Stimulated activated CD4-positive, alpha-beta T cell treated with anti-CD3 and anti-CD28 coated beads, TNF-alpha, amount 100 ng/mL, for 1 hour (primary cell): ENCODE results near the gene ABI3.
"Not testable (repeated sequence)": the region's sequence is repeated elsewhere in the genome, so short reads cannot be mapped to it uniquely, and the experiment has no call there.

Experiments used
- DNase-seq, 3 donors: peaks; one replicate each; pipeline ENCODE4 v3.0.0-alpha.2; 2020; ENCODE audit warnings: low read depth in 3 of 3, low spot score in 1 of 3

Gene ABI3

GRCh38 chr17:49210158-49211029 lies at the start of gene ABI3, which contains the start of gene GNGT2:
TSS of gene ABI3 (plus strand) at chr17:49210707. CDS start at chr17:49210725, 18 bp downstream.
TSS of gene GNGT2 (minus strand) at chr17:49210574. CDS start at chr17:49207422, 3,152 bp downstream.
- DNase-seq = no peak

- DNase-seq = no peak
These were observed 47.6 kb upstream of the ABI3 start for GRCh38 chr17:49162866-49163265.

- no peak for DNase-seq
These were observed 45.4 kb upstream of the ABI3 start for GRCh38 chr17:49165143-49165542.

- no peak for DNase-seq
These were observed 41.8 kb upstream of the ABI3 start for GRCh38 chr17:49168706-49169105.

GRCh38 chr17:49170216-49170615 lies 40.3 kb upstream of the ABI3 start:
- DNase-seq = no peak

GRCh38 chr17:49170711-49171110 lies 39.8 kb upstream of the ABI3 start:
- not testable (repeated sequence) for DNase-seq

- DNase-seq = not testable (repeated sequence)
These were observed 34.5 kb upstream of the ABI3 start for GRCh38 chr17:49175978-49176377.

GRCh38 chr17:49180303-49180702 lies 30.2 kb upstream of the ABI3 start:
- DNase-seq = peak; percentile 2 to 49 (median 30)

GRCh38 chr17:49180998-49181635 lies 29.4 kb upstream of the ABI3 start:
- no peak for DNase-seq

GRCh38 chr17:49183341-49183740 lies 27.2 kb upstream of the ABI3 start:
- no peak for DNase-seq

GRCh38 chr17:49183801-49184200 lies 26.7 kb upstream of the ABI3 start:
- DNase-seq = no peak

GRCh38 chr17:49184522-49184921 lies 26.0 kb upstream of the ABI3 start:
- DNase-seq = not testable (repeated sequence)

- not testable (repeated sequence) for DNase-seq
These were observed 25.1 kb upstream of the ABI3 start for GRCh38 chr17:49185381-49185780.

GRCh38 chr17:49187301-49187700 lies 23.2 kb upstream of the ABI3 start:
- no peak for DNase-seq

GRCh38 chr17:49190932-49191331 lies 19.6 kb upstream of the ABI3 start:
- DNase-seq = no peak

- no peak for DNase-seq
These were observed 19.0 kb upstream of the ABI3 start for GRCh38 chr17:49191409-49191916.

- DNase-seq = peak; percentile 77 to 97 (median 94)
These were observed 18.4 kb upstream of the ABI3 start for GRCh38 chr17:49191917-49192741.

GRCh38 chr17:49193513-49194296 lies 16.8 kb upstream of the ABI3 start:
- no peak for DNase-seq

- DNase-seq = no peak
These were observed 16.3 kb upstream of the ABI3 start for GRCh38 chr17:49194297-49194607.

GRCh38 chr17:49195751-49196150 lies 14.8 kb upstream of the ABI3 start:
- DNase-seq = no peak

- no peak for DNase-seq
These were observed 14.0 kb upstream of the ABI3 start for GRCh38 chr17:49196520-49196919.
